Stimulated activated CD4-positive, alpha-beta T cell treated with anti-CD3 and anti-CD28 coated beads, Interleukin-15, amount 100 ng/mL, for 1 hour (primary cell): ENCODE results near the gene KLHL29.

ENCODE experiments used
- DNase-seq, 2 donors: peaks; one replicate each; pipeline ENCODE4 v3.0.0-alpha.2; 2020; ENCODE audit warnings: low read depth in 1 of 2, low spot score in 1 of 2

Gene KLHL29

GRCh38 chr2:23625726-23626125, 240.7 kb downstream of the KLHL29 start:
- no peak for DNase-seq

- no peak for DNase-seq
Measured at GRCh38 chr2:23626701-23627230, 241.8 kb downstream of the KLHL29 start.

- DNase-seq, result no peak
Measured at GRCh38 chr2:23627236-23628009, 242.4 kb downstream of the KLHL29 start.

- no peak for DNase-seq
Measured at GRCh38 chr2:23628926-23629771, 244.2 kb downstream of the KLHL29 start.

- DNase-seq, result no peak
Measured at GRCh38 chr2:23629772-23630480, 244.9 kb downstream of the KLHL29 start.

- no peak for DNase-seq
Measured at GRCh38 chr2:23630961-23631360, 246.0 kb downstream of the KLHL29 start.

GRCh38 chr2:23631389-23631788, 246.4 kb downstream of the KLHL29 start:
- DNase-seq, result no peak

- DNase-seq, result no peak
Measured at GRCh38 chr2:23632386-23632785, 247.4 kb downstream of the KLHL29 start.

GRCh38 chr2:23632831-23633395, 247.9 kb downstream of the KLHL29 start:
- DNase-seq, result no peak

- no peak for DNase-seq
Measured at GRCh38 chr2:23633966-23634365, 249.0 kb downstream of the KLHL29 start.

GRCh38 chr2:23635442-23636340, 250.7 kb downstream of the KLHL29 start:
- no peak for DNase-seq

GRCh38 chr2:23636426-23636825, 251.4 kb downstream of the KLHL29 start:
- no peak for DNase-seq

- DNase-seq, result no peak
Measured at GRCh38 chr2:23637011-23637778, 252.2 kb downstream of the KLHL29 start.

GRCh38 chr2:23639406-23639982, 254.5 kb downstream of the KLHL29 start:
- DNase-seq, result no peak

- no peak for DNase-seq
Measured at GRCh38 chr2:23640711-23641110, 255.7 kb downstream of the KLHL29 start.

- DNase-seq, result no peak
Measured at GRCh38 chr2:23642516-23642915, 257.5 kb downstream of the KLHL29 start.

- DNase-seq, result no peak
Measured at GRCh38 chr2:23645230-23645808, 260.3 kb downstream of the KLHL29 start.

- DNase-seq, result no peak
Measured at GRCh38 chr2:23647563-23647962, 262.6 kb downstream of the KLHL29 start.

GRCh38 chr2:23649303-23649702, 264.3 kb downstream of the KLHL29 start:
- no peak for DNase-seq
